HG03442 (cell line): ENCODE results near the gene CAMTA1.

Experiments used
- ATAC-seq: cut with Tn5 transposase; IDR thresholded peaks from one replicate; pipeline ENCODE4 v1.9.1; 2021; ENCODE audit warnings: mild to moderate bottlenecking, moderate library complexity; ENCODE audit not compliant: unreplicated experiment

CAMTA1 gene

GRCh38 chr1:6871300-6871972, 86.2 kb downstream of the CAMTA1 start:
- no peak for ATAC-seq

GRCh38 chr1:6872573-6873261, 87.5 kb downstream of the CAMTA1 start:
- ATAC-seq: no peak

GRCh38 chr1:6873298-6874015, 88.2 kb downstream of the CAMTA1 start:
- ATAC-seq: no peak

GRCh38 chr1:6874298-6874697, 89.0 kb downstream of the CAMTA1 start:
- ATAC-seq: no peak

GRCh38 chr1:6880951-6881690, 95.9 kb downstream of the CAMTA1 start:
- no peak for ATAC-seq

- no peak for ATAC-seq
Measured at GRCh38 chr1:6882414-6882813, 97.2 kb downstream of the CAMTA1 start.

- no peak for ATAC-seq
Measured at GRCh38 chr1:6884652-6885153, 99.4 kb downstream of the CAMTA1 start.

- ATAC-seq: no peak
Measured at GRCh38 chr1:6885426-6885825, 100.2 kb downstream of the CAMTA1 start.

GRCh38 chr1:6886523-6886922, 101.3 kb downstream of the CAMTA1 start:
- no peak for ATAC-seq

GRCh38 chr1:6888268-6888667, 103.0 kb downstream of the CAMTA1 start:
- no peak for ATAC-seq

GRCh38 chr1:6888870-6889269, 103.6 kb downstream of the CAMTA1 start:
- ATAC-seq: no peak

GRCh38 chr1:6889875-6890480, 104.7 kb downstream of the CAMTA1 start:
- ATAC-seq: no peak

GRCh38 chr1:6890686-6891085, 105.4 kb downstream of the CAMTA1 start:
- no peak for ATAC-seq

- ATAC-seq: no peak
Measured at GRCh38 chr1:6891781-6892579, 106.7 kb downstream of the CAMTA1 start.

- ATAC-seq: no peak
Measured at GRCh38 chr1:6893388-6893787, 108.1 kb downstream of the CAMTA1 start.

- ATAC-seq: no peak
Measured at GRCh38 chr1:6897138-6897537, 111.9 kb downstream of the CAMTA1 start.

GRCh38 chr1:6898974-6899539, 113.8 kb downstream of the CAMTA1 start:
- no peak for ATAC-seq

GRCh38 chr1:6899621-6900020, 114.4 kb downstream of the CAMTA1 start:
- ATAC-seq: no peak

GRCh38 chr1:6902153-6902552, 116.9 kb downstream of the CAMTA1 start:
- ATAC-seq: no peak
